ENCODE measurements around the gene SPATA24.

GRCh38 chr5:139390639-139391569 is 13.0 kb downstream of the SPATA24 start:
- TF ChIP-seq FOXM1 (IDR thresholded peaks at IDR 0.05; ENCODE audit: borderline replicate concordance, low read depth) (no peak), EP300 (IDR thresholded peaks at IDR 0.05; ENCODE audit: borderline replicate concordance) (no peak), CEBPB (IDR thresholded peaks at IDR 0.05) (no peak), YY1 (IDR thresholded peaks at IDR 0.05; ENCODE audit: low read depth) (no peak), TAF1 (IDR thresholded peaks at IDR 0.05; ENCODE audit: low read depth) (no peak), MAX (IDR thresholded peaks at IDR 0.05) (no peak), RAD21 (IDR thresholded peaks at IDR 0.05; ENCODE audit: low read depth) (no peak), EGR1 (IDR thresholded peaks at IDR 0.05) (no peak), NFIC (IDR thresholded peaks at IDR 0.05) (no peak), REST (IDR thresholded peaks at IDR 0.05; ENCODE audit: low read depth) (no peak), TEAD4 (IDR thresholded peaks at IDR 0.05) (no peak), ZBTB7A (IDR thresholded peaks at IDR 0.05; ENCODE audit: low read depth) (no peak)

All from Ishikawa (cell line).